RWPE1 (cell line): ENCODE data around the gene ZNF578.
"Not testable (repeated sequence)": the region's sequence is repeated elsewhere in the genome, so short reads cannot be mapped to it uniquely, and the experiment has no call there.

ENCODE experiments used
- CTCF ChIA-PET: fragments of 350-600 bp; sonication (Branson Sonifier 250); formaldehyde crosslinking; extraction: SDS; loops from one replicate; lab custom pipeline; 2021; lab: Yijun Ruan, JAX
- POLR2A ChIA-PET: fragments of 400-600 bp; formaldehyde crosslinking; extraction: SDS; loops from one replicate; lab custom pipeline; 2020; ENCODE audit warnings: antibody characterized with exemption; ENCODE audit not compliant: low non-redundant PET; lab: Yijun Ruan, JAX
- DNase-seq: peaks from one replicate; pipeline ENCODE4 v3.0.0; 2012; ENCODE audit warnings: low spot score
- H3K27ac ChIP-seq: fragments of 450-650 bp; 2 replicates; pipeline ENCODE4 v1.5.1; 2017
- CTCF ChIP-seq: fragments of 450-650 bp; conservative IDR thresholded peaks from 2 replicates; pipeline ENCODE4 v1.5.1; 2017; ENCODE audit warnings: low read depth, mild to moderate bottlenecking

ZNF578 gene

GRCh38 chr19:52541608-52542007 lies 88.3 kb downstream of the ZNF578 start:
- no peak overlapping the region for H3K27ac ChIP-seq
- DNase-seq = no peak
- ChIA-PET CTCF (interaction anchor here (0.7 kb wide), 1 partner anchor 580 kb away, joined by 3 read pairs; no protein-coding TSS in a partner anchor), POLR2A (no interaction called here)
- TF ChIP-seq CTCF = no peak

DNA sequence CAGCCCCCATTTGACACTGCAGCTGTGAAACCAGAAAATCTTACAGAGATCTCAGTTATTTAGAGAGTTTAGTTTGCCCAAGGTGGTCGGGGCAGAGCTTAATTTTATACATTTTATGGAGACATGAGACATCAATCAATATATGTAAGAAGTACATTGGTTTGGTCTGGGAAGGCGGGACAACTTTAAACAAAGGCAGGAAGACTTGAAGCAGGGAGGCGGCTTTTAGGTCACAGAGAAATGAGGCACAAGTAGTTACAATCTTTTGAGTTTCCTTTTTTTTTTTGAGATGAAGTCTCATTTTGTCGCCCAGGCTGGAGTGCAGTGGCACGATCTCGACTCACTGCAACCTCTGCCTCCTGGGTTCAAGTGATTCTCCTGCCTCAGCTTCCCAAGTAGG lies 89.2 kb downstream of the ZNF578 start:
- POLR2A ChIA-PET, CTCF ChIA-PET, DNase-seq, H3K27ac ChIP-seq: not testable (repeated sequence)

GRCh38 chr19:52542984-52543664 lies 89.8 kb downstream of the ZNF578 start:
- no peak overlapping the region for H3K27ac ChIP-seq
- ChIA-PET CTCF (interaction anchor here (0.7 kb wide), 1 partner anchor 66 kb away, joined by 6 read pairs; no protein-coding TSS in a partner anchor), POLR2A (no interaction called here)
- no peak for TF ChIP-seq CTCF
- no peak for DNase-seq

DNA sequence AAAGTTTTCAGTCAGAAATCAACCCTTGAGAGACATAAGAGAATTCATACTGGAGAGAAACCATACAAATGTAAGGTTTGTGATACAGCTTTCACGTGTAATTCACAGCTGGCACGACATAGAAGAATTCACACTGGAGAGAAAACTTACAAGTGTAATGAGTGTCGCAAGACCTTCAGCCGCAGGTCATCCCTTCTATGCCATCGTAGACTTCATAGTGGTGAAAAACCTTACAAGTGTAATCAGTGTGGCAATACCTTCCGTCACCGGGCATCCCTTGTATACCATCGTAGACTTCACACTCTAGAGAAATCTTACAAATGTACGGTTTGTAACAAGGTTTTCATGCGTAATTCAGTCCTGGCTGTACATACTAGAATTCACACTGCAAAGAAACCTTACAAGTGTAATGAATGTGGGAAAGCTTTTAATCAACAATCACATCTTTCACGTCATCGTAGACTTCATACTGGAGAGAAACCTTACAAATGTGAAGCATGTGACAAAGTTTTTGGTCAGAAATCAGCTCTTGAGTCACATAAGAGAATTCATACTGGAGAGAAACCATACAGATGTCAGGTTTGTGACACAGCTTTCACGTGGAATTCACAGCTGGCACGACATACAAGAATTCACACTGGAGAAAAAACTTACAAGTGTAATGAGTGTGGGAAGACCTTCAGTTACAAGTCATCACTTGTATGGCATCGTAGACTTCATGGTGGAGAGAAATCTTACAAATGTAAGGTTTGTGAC lies 101.0 kb downstream of the ZNF578 start:
- POLR2A ChIA-PET = no interaction called here
- H3K27ac ChIP-seq = no peak overlapping the region
- TF ChIP-seq CTCF = no peak
- DNase-seq = no peak
- CTCF ChIA-PET = no interaction called here

DNA sequence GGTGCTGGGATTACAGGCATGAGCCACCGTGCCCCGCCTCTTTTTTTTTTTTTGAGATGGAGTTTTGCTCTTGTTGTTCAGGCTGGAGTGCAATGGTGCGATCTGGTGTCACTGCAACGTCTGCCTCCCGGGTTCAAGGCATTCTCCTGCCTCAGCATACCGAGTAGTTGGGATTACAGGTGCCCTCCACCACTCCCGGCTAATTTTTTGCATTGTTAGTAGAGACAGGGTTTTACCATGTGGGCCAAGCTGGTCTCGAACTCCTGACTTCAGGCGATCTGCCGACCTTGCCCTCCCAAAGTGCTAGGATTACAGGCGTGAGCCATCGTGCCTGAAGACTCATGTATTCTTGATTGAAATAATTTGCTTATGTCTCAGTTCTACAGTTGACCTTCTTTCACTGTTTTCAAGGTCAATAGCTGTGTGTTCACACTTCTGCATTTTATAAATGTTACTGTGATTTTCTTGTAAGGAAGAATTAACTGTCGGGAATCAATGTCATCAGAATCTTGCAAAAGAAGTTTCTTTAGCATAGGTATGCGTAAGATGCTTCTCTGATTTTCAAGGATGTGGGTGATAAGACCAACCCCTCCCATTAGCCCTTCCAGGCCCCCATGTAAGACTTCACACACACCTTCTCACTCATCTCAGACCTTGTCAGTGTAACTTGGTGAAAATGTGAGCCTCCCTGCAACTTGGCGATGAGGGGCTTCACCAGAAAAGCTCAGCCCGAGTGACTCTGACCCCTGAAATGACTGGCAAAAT lies 104.1 kb downstream of the ZNF578 start:
- ChIA-PET POLR2A (no interaction called here), CTCF (no interaction called here)
- TF ChIP-seq CTCF = no peak
- no peak overlapping the region for H3K27ac ChIP-seq
- no peak for DNase-seq

DNA sequence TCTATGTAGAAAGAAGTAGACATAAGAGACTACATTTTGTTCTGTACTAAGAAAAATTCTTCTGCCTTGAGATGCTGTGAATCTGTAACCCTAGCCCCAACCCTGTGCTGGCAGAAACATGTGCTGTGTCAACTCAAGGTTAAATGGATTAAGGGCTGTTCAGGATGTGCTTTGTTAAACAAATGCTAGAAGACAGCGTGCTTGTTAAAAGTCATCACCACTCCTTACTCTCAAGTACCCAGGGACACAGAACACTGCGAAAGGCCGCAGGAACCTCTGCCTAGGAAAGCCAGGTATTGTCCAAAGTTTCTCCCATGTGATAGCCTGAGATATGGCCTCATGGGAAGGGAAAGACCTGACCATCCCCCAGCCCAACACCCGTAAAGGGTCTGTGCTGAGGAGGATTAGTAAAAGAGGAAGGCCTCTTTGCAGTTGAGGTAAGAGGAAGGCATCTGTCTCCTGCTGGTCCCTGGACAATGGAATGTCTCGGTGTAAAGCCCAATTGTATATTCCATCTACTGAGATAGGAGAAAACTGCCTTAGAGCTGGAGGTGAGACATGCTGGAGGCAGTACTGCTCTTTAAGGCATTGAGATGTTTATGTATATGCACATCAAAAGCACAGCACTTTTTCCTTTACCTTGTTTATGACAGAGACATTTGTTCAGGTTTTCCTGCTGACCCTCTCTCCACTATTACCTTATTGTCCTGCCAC lies 105.5 kb downstream of the ZNF578 start:
- CTCF ChIA-PET, DNase-seq, H3K27ac ChIP-seq, POLR2A ChIA-PET: not testable (repeated sequence)

DNA sequence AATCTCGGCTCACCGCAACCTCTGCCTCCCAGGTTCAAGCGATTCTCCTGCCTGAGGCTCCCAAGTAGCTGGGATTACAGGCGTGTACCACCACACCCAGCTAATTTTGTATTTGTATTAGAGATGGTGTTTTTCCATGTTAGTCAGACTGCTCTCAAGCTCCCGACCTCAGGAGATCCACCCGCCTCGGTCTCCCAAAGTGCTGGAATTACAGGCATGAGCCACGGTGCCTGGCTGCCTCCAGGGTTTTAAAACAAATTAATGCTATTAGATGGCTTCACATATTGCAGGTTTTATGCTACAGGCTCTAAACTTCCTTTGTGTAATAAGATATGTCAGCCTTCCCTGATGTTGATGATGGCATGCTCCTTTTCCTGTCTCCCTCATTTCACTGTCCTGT lies 108.3 kb downstream of the ZNF578 start:
- H3K27ac ChIP-seq, CTCF ChIA-PET, DNase-seq, POLR2A ChIA-PET: not testable (repeated sequence)
